GM12865 (cell line): ENCODE data around the gene MTF2.
"Not testable (repeated sequence)": the region's sequence is repeated elsewhere in the genome, so short reads cannot be mapped to it uniquely, and the experiment has no call there.

Source experiments
- DNase-seq: peaks from one replicate; pipeline ENCODE4 v3.0.0; 2010; ENCODE audit warnings: low read depth
- H3K4me3 ChIP-seq: 2 replicates; pipeline ENCODE4 v1.5.1; 2011; ENCODE audit warnings: mild to moderate bottlenecking, low read depth, low read length, control low read depth
- TF ChIP-seq, protein P1 (sequence below): IDR thresholded peaks from 2 replicates; pipeline ENCODE4 v1.5.1; 2011; ENCODE audit warnings: low read length, control low read depth, low read depth, inconsistent platforms; ENCODE audit not compliant: insufficient read depth; ENCODE audit errors: missing control alignments

MTF2 gene

DNA sequence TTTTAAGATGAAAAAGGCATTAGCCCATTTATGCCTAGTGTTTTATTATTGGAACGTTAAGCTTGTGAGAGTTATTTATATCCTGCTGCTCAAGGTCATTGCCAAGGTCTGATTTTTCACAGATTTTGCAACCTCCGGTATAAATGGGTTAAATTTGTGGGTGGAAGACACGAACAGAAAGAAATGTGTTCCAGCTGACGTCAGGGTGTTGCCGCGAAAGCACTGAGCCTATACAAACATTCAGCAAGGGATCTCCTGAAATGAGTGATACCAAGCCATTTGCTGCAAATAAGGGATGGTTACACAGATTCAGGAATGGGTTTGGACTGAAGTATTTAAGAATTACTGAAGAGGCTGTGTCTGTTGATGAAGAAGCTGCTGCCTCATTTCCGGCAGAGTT, 68.9 kb downstream of the MTF2 start:
- TF ChIP-seq, protein P1, sequence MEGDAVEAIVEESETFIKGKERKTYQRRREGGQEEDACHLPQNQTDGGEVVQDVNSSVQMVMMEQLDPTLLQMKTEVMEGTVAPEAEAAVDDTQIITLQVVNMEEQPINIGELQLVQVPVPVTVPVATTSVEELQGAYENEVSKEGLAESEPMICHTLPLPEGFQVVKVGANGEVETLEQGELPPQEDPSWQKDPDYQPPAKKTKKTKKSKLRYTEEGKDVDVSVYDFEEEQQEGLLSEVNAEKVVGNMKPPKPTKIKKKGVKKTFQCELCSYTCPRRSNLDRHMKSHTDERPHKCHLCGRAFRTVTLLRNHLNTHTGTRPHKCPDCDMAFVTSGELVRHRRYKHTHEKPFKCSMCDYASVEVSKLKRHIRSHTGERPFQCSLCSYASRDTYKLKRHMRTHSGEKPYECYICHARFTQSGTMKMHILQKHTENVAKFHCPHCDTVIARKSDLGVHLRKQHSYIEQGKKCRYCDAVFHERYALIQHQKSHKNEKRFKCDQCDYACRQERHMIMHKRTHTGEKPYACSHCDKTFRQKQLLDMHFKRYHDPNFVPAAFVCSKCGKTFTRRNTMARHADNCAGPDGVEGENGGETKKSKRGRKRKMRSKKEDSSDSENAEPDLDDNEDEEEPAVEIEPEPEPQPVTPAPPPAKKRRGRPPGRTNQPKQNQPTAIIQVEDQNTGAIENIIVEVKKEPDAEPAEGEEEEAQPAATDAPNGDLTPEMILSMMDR = no peak
- H3K4me3 ChIP-seq = no peak overlapping the region

DNA sequence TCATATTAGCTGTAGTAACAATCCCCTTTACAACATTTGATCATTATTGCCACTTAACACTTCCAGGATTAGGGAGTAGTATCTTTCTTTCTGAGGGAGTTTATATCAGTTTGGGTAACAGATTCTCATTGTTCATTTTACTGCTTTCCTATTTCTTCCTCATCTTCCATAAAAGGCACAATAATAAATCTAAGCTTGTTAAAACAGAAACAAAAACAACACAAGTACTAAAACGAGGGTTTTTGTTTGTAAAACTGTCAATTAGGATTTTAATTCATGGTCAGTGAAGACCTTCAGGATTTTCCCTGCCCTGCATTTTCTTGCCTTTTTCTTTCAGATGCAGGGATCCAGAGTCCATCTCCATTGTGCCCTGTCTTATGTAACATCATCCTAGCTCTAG, 71.6 kb downstream of the MTF2 start:
- DNase-seq = no peak
- no peak overlapping the region for H3K4me3 ChIP-seq
- TF ChIP-seq, protein P1 = no peak

More for the DNA sequence above, 68.9 kb downstream of the MTF2 start:
- no peak for DNase-seq

DNA sequence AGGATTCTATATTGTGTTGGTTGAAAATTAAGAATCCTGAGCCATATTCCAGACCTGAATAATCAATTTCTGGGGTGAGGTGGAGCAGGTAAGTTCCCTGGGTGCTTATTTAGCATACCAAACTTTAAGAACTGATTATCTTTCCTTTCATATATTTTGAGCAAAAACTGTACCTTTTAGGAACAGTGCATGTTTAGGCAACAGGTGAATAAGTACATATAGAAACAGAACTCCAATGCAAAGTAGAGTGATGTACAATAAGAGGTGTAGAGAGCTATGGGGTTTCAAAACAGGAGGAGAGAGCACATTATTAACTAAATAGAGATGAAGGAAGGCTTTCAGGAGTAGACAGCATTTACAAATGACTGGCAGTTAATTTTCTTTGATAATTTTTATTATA, 72.4 kb downstream of the MTF2 start:
- TF ChIP-seq, protein P1 = no peak
- DNase-seq = no peak
- H3K4me3 ChIP-seq = no peak overlapping the region

DNA sequence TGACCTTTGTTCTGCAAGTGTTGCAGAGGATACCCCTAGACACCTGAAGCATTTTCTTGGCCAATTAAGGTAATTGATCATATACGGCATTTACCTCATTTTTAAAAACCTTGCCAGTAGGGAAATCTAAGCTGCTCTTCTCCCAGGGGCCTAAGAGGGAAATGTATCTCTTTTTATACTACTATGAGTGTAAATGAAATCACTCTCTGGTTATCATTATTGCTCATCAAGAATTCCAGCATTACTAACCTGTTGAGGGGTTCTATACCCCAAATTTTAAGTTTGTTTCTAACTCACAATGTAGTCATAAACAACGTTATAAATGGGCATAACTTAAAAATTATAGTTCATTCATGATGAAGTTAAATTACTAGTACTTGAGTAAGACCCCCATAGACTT, 73.8 kb downstream of the MTF2 start:
- H3K4me3 ChIP-seq = no peak overlapping the region
- DNase-seq = no peak
- TF ChIP-seq, protein P1 = no peak

DNA sequence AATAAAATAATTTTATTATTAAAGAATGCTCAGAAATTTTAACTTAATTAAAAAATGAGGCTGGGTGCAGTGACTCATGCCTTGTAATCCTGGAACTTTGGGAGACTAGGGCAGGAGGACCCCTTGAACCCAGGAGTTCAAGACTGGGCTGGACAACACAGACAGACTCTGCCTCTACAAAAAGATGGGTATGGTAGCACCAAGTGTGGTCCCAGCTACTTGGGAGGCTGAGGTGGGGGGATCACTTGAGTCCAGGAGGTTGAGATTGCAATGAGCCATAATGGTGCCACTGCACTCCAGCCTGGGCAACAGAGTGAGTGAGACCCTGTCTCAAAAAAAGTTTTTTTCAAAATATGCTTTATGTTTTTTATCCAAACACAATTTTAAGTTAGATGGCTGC, 75.8 kb downstream of the MTF2 start:
- DNase-seq = no peak
- no peak overlapping the region for H3K4me3 ChIP-seq
- TF ChIP-seq, protein P1 = no peak

DNA sequence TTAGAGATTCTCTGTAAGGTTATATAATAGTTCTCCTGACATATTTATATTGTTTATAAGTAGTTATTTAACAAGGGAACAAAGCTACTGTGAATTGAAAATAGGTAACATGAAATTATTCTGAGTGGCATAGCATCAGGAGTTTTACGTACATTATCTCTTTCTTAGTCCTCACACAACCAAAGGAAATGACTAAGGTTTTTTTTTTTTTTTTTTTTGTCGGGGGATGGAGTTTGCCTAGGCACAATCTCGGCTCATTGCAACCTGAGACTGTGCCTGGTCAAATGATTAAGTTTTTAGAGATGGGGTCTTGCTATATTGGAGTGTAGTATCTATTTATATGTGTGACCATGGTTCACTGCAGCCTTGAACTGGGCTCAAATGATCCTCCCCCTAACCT, 76.3 kb downstream of the MTF2 start:
- no peak for DNase-seq
- no peak overlapping the region for H3K4me3 ChIP-seq
- TF ChIP-seq, protein P1 = no peak

DNA sequence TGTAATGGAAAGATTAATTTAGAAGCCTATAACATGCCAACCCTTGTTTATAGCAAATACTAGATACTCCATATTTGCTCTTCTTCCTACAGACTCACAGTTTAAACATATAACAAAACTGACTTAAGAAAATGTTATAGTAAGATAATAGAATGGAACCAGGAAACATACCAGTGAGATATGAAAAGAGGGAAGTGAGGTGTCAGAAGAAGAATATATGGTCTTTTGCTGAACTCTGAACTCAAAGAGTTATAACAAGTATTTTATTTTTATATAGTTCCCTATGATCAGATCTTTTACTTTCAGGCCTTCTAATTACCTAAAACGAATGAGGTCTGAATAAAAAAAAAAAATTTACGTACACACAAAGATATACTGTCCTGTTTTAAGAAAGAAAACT, 80.3 kb downstream of the MTF2 start:
- TF ChIP-seq, protein P1 = no peak
- H3K4me3 ChIP-seq = no peak overlapping the region
- no peak for DNase-seq

DNA sequence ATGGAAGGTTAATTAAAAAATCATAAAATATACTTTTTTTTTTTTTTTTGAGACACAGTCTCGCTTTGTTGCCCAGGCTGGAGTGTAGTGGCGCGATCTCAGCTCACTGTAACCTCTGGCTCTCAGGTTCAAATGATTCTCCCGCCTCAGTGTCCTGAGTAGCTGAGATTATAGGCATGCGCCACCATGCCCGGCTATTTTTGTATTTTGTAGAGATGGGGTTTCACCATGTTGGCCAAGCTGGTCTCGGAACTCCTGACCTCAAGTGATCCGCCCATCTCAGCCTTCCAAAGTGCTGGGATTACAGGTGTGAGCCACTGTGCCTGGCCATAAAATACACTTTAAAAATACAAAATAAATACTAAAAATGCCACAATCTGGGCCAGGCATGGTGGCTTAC, 84.2 kb downstream of the MTF2 start:
- H3K4me3 ChIP-seq, DNase-seq: not testable (repeated sequence)
